ENCODE results near the gene APBB2.
A peak's percentile ranks its signal among the peaks of the same experiment; 100 is the strongest.

The APBB2 gene

DNA sequence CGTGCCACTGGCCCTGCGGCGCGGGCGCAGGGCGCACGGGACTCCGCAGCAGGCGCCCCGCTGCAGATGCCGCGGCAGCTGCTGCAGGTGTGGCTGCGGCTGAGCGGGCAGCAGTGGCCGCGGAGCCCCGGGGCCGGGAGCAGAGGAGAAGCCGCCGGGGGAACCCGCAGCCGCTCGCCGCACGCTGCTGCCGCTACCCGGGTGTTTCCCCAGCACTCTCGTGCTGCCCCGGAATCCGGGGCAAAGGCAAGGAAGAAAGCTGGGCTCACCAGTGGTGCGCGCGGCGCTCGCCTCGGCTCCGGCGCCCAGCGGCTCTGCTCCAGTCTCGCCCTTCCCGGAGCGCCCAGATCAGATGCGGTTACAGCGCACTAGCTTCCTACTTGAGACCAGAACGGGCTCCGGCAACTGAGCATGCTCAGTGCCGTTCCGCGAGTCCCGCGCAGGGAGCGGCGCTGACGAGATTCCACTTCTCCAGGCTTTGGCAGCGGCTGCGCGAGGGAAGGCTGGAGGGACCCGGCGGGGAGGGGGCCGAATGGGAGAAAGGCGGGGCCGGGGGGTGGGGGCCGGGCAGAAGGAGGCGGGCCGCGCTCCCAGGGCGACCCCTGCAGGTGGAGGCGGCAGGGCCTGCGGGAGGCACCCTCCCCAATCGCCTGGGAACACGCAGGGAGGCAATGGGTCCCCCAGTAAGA, at the start of gene APBB2:
APBB2 (minus strand) TSS at position 407 of the 689 bp plus-strand sequence. CDS start 181,288 bp downstream, outside the sequence.
- ATAC-seq (ENCODE audit: low read depth), result peak; percentile 79
- Histone ChIP-seq H3K27ac (ENCODE audit: poor library complexity, severe bottlenecking) (peak within 1 kb of the TSS; percentile 79), H3K36me3 (ENCODE audit: low read depth) (peaks cover 11% of the 10 kb centered on the region), H3K4me1 (ENCODE audit: insufficient read depth, poor library complexity, severe bottlenecking) (peaks cover 26% of the 10 kb centered on the region), H3K4me3 (ENCODE audit: severe bottlenecking) (peak within 1 kb of the TSS; percentile 52), H3K9me3 (ENCODE audit: severe bottlenecking) (no peaks in the 10 kb centered on the region), H3K27me3 (ENCODE audit: insufficient read depth, poor library complexity, severe bottlenecking) (no peaks in the 10 kb centered on the region)
- TF ChIP-seq, protein P1, sequence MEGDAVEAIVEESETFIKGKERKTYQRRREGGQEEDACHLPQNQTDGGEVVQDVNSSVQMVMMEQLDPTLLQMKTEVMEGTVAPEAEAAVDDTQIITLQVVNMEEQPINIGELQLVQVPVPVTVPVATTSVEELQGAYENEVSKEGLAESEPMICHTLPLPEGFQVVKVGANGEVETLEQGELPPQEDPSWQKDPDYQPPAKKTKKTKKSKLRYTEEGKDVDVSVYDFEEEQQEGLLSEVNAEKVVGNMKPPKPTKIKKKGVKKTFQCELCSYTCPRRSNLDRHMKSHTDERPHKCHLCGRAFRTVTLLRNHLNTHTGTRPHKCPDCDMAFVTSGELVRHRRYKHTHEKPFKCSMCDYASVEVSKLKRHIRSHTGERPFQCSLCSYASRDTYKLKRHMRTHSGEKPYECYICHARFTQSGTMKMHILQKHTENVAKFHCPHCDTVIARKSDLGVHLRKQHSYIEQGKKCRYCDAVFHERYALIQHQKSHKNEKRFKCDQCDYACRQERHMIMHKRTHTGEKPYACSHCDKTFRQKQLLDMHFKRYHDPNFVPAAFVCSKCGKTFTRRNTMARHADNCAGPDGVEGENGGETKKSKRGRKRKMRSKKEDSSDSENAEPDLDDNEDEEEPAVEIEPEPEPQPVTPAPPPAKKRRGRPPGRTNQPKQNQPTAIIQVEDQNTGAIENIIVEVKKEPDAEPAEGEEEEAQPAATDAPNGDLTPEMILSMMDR (IDR thresholded peaks at IDR 0.05; ENCODE audit: poor library complexity, severe bottlenecking), result peak; percentile 97
- peak; percentile 95 for DNase-seq (ENCODE audit: low spot score)

DNA sequence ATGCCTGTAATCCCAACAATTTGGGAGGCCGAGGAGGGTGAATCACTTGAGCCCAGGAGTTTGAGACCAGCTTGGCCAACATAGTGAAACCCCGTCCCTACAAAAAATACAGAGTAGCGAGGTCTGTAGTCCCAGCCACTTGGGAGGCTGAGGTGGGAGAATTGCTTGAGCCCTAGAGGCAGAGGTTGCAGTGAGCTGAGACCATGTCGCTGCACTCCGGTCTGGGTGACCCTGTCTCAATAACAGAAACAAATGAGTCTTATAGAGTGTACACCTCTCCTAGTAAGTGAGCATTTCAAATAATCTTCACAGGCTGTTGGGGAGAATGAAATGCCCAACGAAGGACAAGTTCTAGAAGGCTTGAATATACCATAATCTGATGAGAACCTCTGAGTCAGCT, 47.9 kb upstream of the APBB2 start:
- Histone ChIP-seq H3K27me3 (ENCODE audit: insufficient read depth, poor library complexity, severe bottlenecking) (no peaks in the 10 kb centered on the region), H3K4me1 (ENCODE audit: insufficient read depth, poor library complexity, severe bottlenecking) (no peaks in the 10 kb centered on the region), H3K27ac (ENCODE audit: poor library complexity, severe bottlenecking) (no peak overlapping the region), H3K36me3 (ENCODE audit: low read depth) (no peaks in the 10 kb centered on the region), H3K9me3 (ENCODE audit: severe bottlenecking) (no peaks in the 10 kb centered on the region), H3K4me3 (ENCODE audit: severe bottlenecking) (no peak overlapping the region)
- no peak for ATAC-seq (ENCODE audit: low read depth)
- DNase-seq (ENCODE audit: low spot score), result no peak
- TF ChIP-seq, protein P1 (IDR thresholded peaks at IDR 0.05; ENCODE audit: poor library complexity, severe bottlenecking), result no peak

DNA sequence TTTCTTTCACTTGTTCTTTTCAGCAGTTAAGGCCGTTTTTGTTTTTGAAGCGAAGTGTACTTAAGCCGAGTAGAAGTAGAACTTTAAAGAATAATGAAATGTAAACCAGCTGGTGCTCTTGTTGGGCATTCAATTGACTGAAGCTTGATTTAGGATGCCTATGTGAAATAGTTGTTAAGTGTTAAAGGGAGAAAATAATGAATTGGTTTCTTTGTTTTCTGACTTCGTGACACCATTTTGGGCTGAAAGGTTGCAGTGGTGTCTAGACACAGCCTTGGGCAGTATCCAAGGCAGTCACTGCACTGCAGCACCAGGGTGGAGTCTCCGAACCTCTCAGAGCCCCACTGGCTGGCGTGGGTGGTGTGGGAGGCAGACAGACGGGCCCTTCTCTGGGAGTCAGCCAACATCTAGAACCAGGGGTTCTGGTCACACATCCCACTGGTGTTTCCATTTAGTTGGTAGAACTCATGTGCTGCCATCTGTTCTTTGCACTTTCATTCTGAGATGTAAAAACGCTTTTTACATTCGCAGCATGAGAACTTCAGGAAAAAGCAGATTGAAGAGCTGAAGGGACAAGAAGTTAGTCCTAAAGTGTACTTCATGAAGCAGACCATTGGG, 45.9 kb upstream of the APBB2 start:
- TF ChIP-seq, protein P1 (IDR thresholded peaks at IDR 0.05; ENCODE audit: poor library complexity, severe bottlenecking), result no peak
- no peak overlapping the region for H3K4me3 ChIP-seq (ENCODE audit: severe bottlenecking)
- H3K4me1 ChIP-seq (ENCODE audit: insufficient read depth, poor library complexity, severe bottlenecking), result no peaks in the 10 kb centered on the region
- DNase-seq (ENCODE audit: low spot score), result no peak
- no peak overlapping the region for H3K27ac ChIP-seq (ENCODE audit: poor library complexity, severe bottlenecking)
- no peaks in the 10 kb centered on the region for H3K36me3 ChIP-seq (ENCODE audit: low read depth)
- ATAC-seq (ENCODE audit: low read depth), result no peak
- H3K27me3 ChIP-seq (ENCODE audit: insufficient read depth, poor library complexity, severe bottlenecking), result peaks cover 17% of the 10 kb centered on the region
- no peaks in the 10 kb centered on the region for H3K9me3 ChIP-seq (ENCODE audit: severe bottlenecking)

DNA sequence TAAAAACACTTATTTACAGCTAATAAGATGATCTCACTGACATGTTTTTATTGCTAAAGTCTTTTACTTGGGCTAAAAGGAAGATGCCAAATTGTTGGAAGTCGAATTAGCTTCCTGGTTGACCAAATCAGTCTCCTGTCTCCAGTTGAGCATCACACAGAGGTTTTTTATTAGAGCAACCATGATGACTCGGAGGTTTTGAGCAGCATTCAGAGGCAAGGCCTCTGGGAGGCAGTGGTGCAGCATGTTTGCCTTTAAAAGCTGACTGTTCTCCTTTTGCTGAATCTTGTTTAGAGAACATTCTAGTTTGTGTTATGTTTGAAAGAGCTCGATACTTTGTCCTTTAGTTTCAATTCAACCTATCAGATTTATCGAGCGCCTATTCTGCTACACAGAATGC, 44.4 kb upstream of the APBB2 start:
- no peaks in the 10 kb centered on the region for H3K9me3 ChIP-seq (ENCODE audit: severe bottlenecking)
- H3K36me3 ChIP-seq (ENCODE audit: low read depth), result no peaks in the 10 kb centered on the region
- DNase-seq (ENCODE audit: low spot score), result no peak
- H3K4me3 ChIP-seq (ENCODE audit: severe bottlenecking), result no peak overlapping the region
- H3K27me3 ChIP-seq (ENCODE audit: insufficient read depth, poor library complexity, severe bottlenecking), result peaks cover 17% of the 10 kb centered on the region
- TF ChIP-seq, protein P1 (IDR thresholded peaks at IDR 0.05; ENCODE audit: poor library complexity, severe bottlenecking), result peak; percentile 65
- H3K27ac ChIP-seq (ENCODE audit: poor library complexity, severe bottlenecking), result no peak overlapping the region
- no peaks in the 10 kb centered on the region for H3K4me1 ChIP-seq (ENCODE audit: insufficient read depth, poor library complexity, severe bottlenecking)
- ATAC-seq (ENCODE audit: low read depth), result peak; percentile 53; the same call in 2 of the 3 replicates

DNA sequence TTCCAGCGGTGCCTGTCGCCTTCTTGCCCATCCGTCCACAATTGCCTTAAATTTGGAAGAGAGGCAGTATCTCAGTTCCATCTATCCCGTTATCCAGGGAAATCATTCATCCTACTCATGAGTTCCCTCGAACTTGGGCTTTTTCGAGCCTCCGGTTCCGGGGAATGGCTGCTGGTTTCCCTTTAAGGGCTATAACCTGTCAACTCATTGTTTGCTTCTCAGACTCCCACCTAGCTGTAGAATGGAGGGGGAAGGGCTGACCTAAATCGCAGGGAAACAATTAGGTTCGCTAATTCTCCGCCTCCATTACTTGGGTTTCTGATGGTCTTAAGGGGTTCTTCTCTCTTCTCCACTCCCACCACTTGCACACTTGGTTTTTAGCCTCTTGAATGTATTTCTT, 43.6 kb upstream of the APBB2 start:
- H3K4me3 ChIP-seq (ENCODE audit: severe bottlenecking), result peak overlapping the region; percentile 44
- ATAC-seq (ENCODE audit: low read depth), result no peak

More for the DNA sequence above, 43.6 kb upstream of the APBB2 start:
- DNase-seq (ENCODE audit: low spot score), result no peak
- peaks cover 17% of the 10 kb centered on the region for H3K27me3 ChIP-seq (ENCODE audit: insufficient read depth, poor library complexity, severe bottlenecking)
- no peaks in the 10 kb centered on the region for H3K9me3 ChIP-seq (ENCODE audit: severe bottlenecking)
- no peaks in the 10 kb centered on the region for H3K4me1 ChIP-seq (ENCODE audit: insufficient read depth, poor library complexity, severe bottlenecking)
- TF ChIP-seq, protein P1 (IDR thresholded peaks at IDR 0.05; ENCODE audit: poor library complexity, severe bottlenecking), result no peak
- H3K27ac ChIP-seq (ENCODE audit: poor library complexity, severe bottlenecking), result no peak overlapping the region
- no peaks in the 10 kb centered on the region for H3K36me3 ChIP-seq (ENCODE audit: low read depth)

Measured in RWPE2 (cell line).